Mesendoderm (in vitro differentiated cells): Measurements from ENCODE around the gene UBE2E2.

Source experiments
- DNase-seq: peaks from one replicate; pipeline ENCODE4 v3.0.0; 2013
- H2AK5ac ChIP-seq: 2 replicates; pipeline ENCODE4 v1.6.1; 2013; ENCODE audit warnings: low read length, inconsistent platforms
- H2BK120ac ChIP-seq: 2 replicates; pipeline ENCODE4 v1.6.1; 2013; ENCODE audit warnings: low read depth, mild to moderate bottlenecking, low read length, moderate library complexity, mixed read lengths
- H2BK15ac ChIP-seq: replicated peaks from 2 replicates; pipeline ENCODE4 v1.6.1; 2013; ENCODE audit warnings: low read depth, mild to moderate bottlenecking, moderate library complexity
- H2BK5ac ChIP-seq: 2 replicates; pipeline ENCODE4 v1.6.1; 2013; ENCODE audit warnings: low read length, inconsistent platforms
- H3K18ac ChIP-seq: 2 replicates; pipeline ENCODE4 v1.6.1; 2013; ENCODE audit warnings: mild to moderate bottlenecking, low read length, mixed read lengths
- H3K23ac ChIP-seq: one replicate; pipeline ENCODE4 v1.6.1; 2013; ENCODE audit warnings: low read length
- H3K27ac ChIP-seq: 2 replicates; pipeline ENCODE4 v1.5.1; 2013; ENCODE audit warnings: low read depth, mild to moderate bottlenecking, inconsistent platforms, low read length, moderate library complexity
- H3K27me3 ChIP-seq: 2 replicates; pipeline ENCODE4 v1.6.1; 2013; ENCODE audit warnings: low read length, control low read depth, mild to moderate bottlenecking, inconsistent platforms; ENCODE audit not compliant: insufficient read depth, poor library complexity
- H3K36me3 ChIP-seq: 2 replicates; pipeline ENCODE4 v1.6.1; 2013; ENCODE audit warnings: low read length, inconsistent platforms; ENCODE audit not compliant: control insufficient read depth, insufficient read depth
- H3K4ac ChIP-seq: one replicate; pipeline ENCODE4 v1.6.1; 2013; ENCODE audit warnings: low read depth, mild to moderate bottlenecking, low read length, moderate library complexity
- H3K4me1 ChIP-seq: 2 replicates; pipeline ENCODE4 v1.6.1; 2013; ENCODE audit warnings: low read depth, low read length, inconsistent platforms; ENCODE audit not compliant: control insufficient read depth
- H3K4me2 ChIP-seq: 2 replicates; pipeline ENCODE4 v1.6.1; 2013; ENCODE audit warnings: low read length
- H3K4me3 ChIP-seq: 2 replicates; pipeline ENCODE4 v1.5.1; 2013; ENCODE audit warnings: mild to moderate bottlenecking, low read length
- H3K56ac ChIP-seq: one replicate; pipeline ENCODE4 v1.6.1; 2013; ENCODE audit warnings: low read length
- H3K79me1 ChIP-seq: 2 replicates; pipeline ENCODE4 v1.6.1; 2013; ENCODE audit warnings: low read length, inconsistent platforms
- H3K79me2 ChIP-seq: 2 replicates; pipeline ENCODE4 v1.6.1; 2013; ENCODE audit warnings: mild to moderate bottlenecking, low read length; ENCODE audit not compliant: control insufficient read depth, insufficient read depth
- H3K9ac ChIP-seq: 2 replicates; pipeline ENCODE4 v1.6.1; 2013; ENCODE audit warnings: low read length, inconsistent platforms
- H4K5ac ChIP-seq: one replicate; pipeline ENCODE4 v1.6.1; 2013; ENCODE audit warnings: low read length
- H4K8ac ChIP-seq: one replicate; pipeline ENCODE4 v1.6.1; 2013; ENCODE audit warnings: low read depth, mild to moderate bottlenecking, control low read depth, low read length, moderate library complexity
- WGBS: extraction: QIAGEN DNeasy Blood & Tissue Kit; methylation state at CpG from one replicate; pipeline ENCODE4 v1.1.7; 2013; ENCODE audit warnings: low lambda C conversion rate, missing lambda C conversion rate; ENCODE audit not compliant: insufficient coverage; ENCODE audit errors: extremely low coverage; 5-methylcytosine and 5-hydroxymethylcytosine counted together

UBE2E2 gene

GRCh38 chr3:23580096-23580713 lies 377.1 kb downstream of the UBE2E2 start:
- Histone ChIP-seq H3K4me2 (no peak overlapping the region), H3K27ac (no peak overlapping the region), H3K9ac (no peak overlapping the region), H3K4me3 (no peak overlapping the region), H4K8ac (no peak overlapping the region), H3K18ac (no peak overlapping the region), H2BK5ac (no peak overlapping the region), H3K27me3 (no peaks in the 10 kb centered on the region), H3K36me3 (no peaks in the 10 kb centered on the region), H2BK15ac (no peak overlapping the region), H3K79me1 (no peaks in the 10 kb centered on the region), H3K56ac (no peak overlapping the region), H4K5ac (no peak overlapping the region), H3K4ac (no peak overlapping the region), H3K4me1 (no peaks in the 10 kb centered on the region), H2AK5ac (no peak overlapping the region), H2BK120ac (no peak overlapping the region), H3K79me2 (no peaks in the 10 kb centered on the region), H3K23ac (no peak overlapping the region)
- no peak for DNase-seq
- no CpG with 5 or more reads among the region's 8 CpGs for WGBS

GRCh38 chr3:23583980-23584740 lies 381.0 kb downstream of the UBE2E2 start:
- Histone ChIP-seq H3K27me3 (no peaks in the 10 kb centered on the region), H3K4ac (no peak overlapping the region), H2BK15ac (no peak overlapping the region), H2AK5ac (no peak overlapping the region), H4K8ac (no peak overlapping the region), H3K56ac (no peak overlapping the region), H3K36me3 (no peaks in the 10 kb centered on the region), H3K27ac (no peak overlapping the region), H3K9ac (no peak overlapping the region), H3K23ac (no peak overlapping the region), H2BK120ac (no peak overlapping the region), H3K4me1 (no peaks in the 10 kb centered on the region), H3K18ac (no peak overlapping the region), H2BK5ac (no peak overlapping the region), H3K4me3 (no peak overlapping the region), H3K79me2 (no peaks in the 10 kb centered on the region), H3K4me2 (no peak overlapping the region), H4K5ac (no peak overlapping the region), H3K79me1 (no peaks in the 10 kb centered on the region)
- WGBS = no CpG with 5 or more reads among the region's 10 CpGs
- no peak for DNase-seq

- Histone ChIP-seq H3K27me3 (no peaks in the 10 kb centered on the region), H3K4ac (no peak overlapping the region), H3K56ac (no peak overlapping the region), H3K4me3 (no peak overlapping the region), H2BK120ac (no peak overlapping the region), H3K4me1 (no peaks in the 10 kb centered on the region), H3K9ac (no peak overlapping the region), H2BK15ac (no peak overlapping the region), H3K36me3 (no peaks in the 10 kb centered on the region), H3K4me2 (no peak overlapping the region), H4K5ac (no peak overlapping the region), H3K79me2 (no peaks in the 10 kb centered on the region), H3K18ac (no peak overlapping the region), H4K8ac (no peak overlapping the region), H2AK5ac (no peak overlapping the region), H3K27ac (no peak overlapping the region), H3K79me1 (no peaks in the 10 kb centered on the region), H2BK5ac (no peak overlapping the region), H3K23ac (no peak overlapping the region)
- no CpG with 5 or more reads among the region's 3 CpGs for WGBS
- no peak for DNase-seq
Measured at GRCh38 chr3:23587513-23587912, 384.4 kb downstream of the UBE2E2 start.

GRCh38 chr3:23588547-23588946 lies 385.4 kb downstream of the UBE2E2 start:
- H2BK15ac ChIP-seq = no peak overlapping the region
- no peaks in the 10 kb centered on the region for H3K79me1 ChIP-seq
- H3K79me2 ChIP-seq = no peaks in the 10 kb centered on the region
- H3K4me2 ChIP-seq = no peak overlapping the region
- no peak overlapping the region for H3K4ac ChIP-seq
- H3K4me3 ChIP-seq = no peak overlapping the region
- H2BK120ac ChIP-seq = no peak overlapping the region
- H4K8ac ChIP-seq = no peak overlapping the region
- no peak overlapping the region for H3K27ac ChIP-seq
- H3K9ac ChIP-seq = no peak overlapping the region
- no peak overlapping the region for H2AK5ac ChIP-seq
- no peak overlapping the region for H4K5ac ChIP-seq
- H3K18ac ChIP-seq = no peak overlapping the region
- no peaks in the 10 kb centered on the region for H3K27me3 ChIP-seq
- no peak overlapping the region for H2BK5ac ChIP-seq
- H3K23ac ChIP-seq = no peak overlapping the region
- no peaks in the 10 kb centered on the region for H3K4me1 ChIP-seq
- WGBS = no CpG with 5 or more reads among the region's 3 CpGs
- H3K36me3 ChIP-seq = no peaks in the 10 kb centered on the region
- H3K56ac ChIP-seq = no peak overlapping the region
- DNase-seq = no peak

GRCh38 chr3:23589602-23590001 lies 386.5 kb downstream of the UBE2E2 start:
- Histone ChIP-seq H3K4me3 (no peak overlapping the region), H3K18ac (no peak overlapping the region), H3K23ac (no peak overlapping the region), H2BK15ac (no peak overlapping the region), H3K27ac (no peak overlapping the region), H2BK120ac (no peak overlapping the region), H3K9ac (no peak overlapping the region), H3K56ac (no peak overlapping the region), H4K8ac (no peak overlapping the region), H4K5ac (no peak overlapping the region), H2AK5ac (no peak overlapping the region), H3K27me3 (no peaks in the 10 kb centered on the region), H3K79me2 (no peaks in the 10 kb centered on the region), H2BK5ac (no peak overlapping the region), H3K4me2 (no peak overlapping the region), H3K79me1 (no peaks in the 10 kb centered on the region), H3K36me3 (no peaks in the 10 kb centered on the region), H3K4me1 (no peaks in the 10 kb centered on the region), H3K4ac (no peak overlapping the region)
- no peak for DNase-seq
- WGBS = no CpG with 5 or more reads among the region's 10 CpGs
